Left renal cortex interstitium (tissue), 4 donors: ENCODE data around the gene L3MBTL3. TPM values are rescaled to one million over a fixed set of nuclear protein-coding genes. Genes with fewer than 3 reads are reported as not detected.
"Not testable (repeated sequence)": the region's sequence is repeated elsewhere in the genome, so short reads cannot be mapped to it uniquely, and the experiment has no call there.

ENCODE experiments used
- DNase-seq, 4 donors: peaks; one replicate each; pipeline ENCODE4 v3.0.0-alpha.2; 2013; ENCODE audit warnings: low read depth in 4 of 4, low spot score in 2 of 4, missing footprints in 1 of 4
- polyA plus RNA-seq, 4 donors: library from polyadenylated mRNA; unstranded; fragments of 120-200 nt; gene quantifications; one replicate each; pipeline ENCODE4 v1.2.1, GENCODE V29; 2013; ENCODE audit not compliant: insufficient read length in 4 of 4

L3MBTL3 gene
- polyA plus RNA-seq, 4 donors, result 14.8 to 28.8 (median 20.7) TPM

- DNase-seq, result not testable (repeated sequence)
Observed at GRCh38 chr6:130170160-130170559, 151.8 kb downstream of the L3MBTL3 start.

GRCh38 chr6:130173377-130174004, 155.1 kb downstream of the L3MBTL3 start:
- DNase-seq, result not testable (repeated sequence)

- DNase-seq, result no peak
Observed at GRCh38 chr6:130176378-130176777, 158.0 kb downstream of the L3MBTL3 start.

GRCh38 chr6:130178692-130179091, 160.3 kb downstream of the L3MBTL3 start:
- no peak for DNase-seq

GRCh38 chr6:130182466-130182865, 164.1 kb downstream of the L3MBTL3 start:
- no peak for DNase-seq

GRCh38 chr6:130183271-130184222, 165.2 kb downstream of the L3MBTL3 start:
- DNase-seq, result no peak

GRCh38 chr6:130185658-130186057, 167.3 kb downstream of the L3MBTL3 start:
- no peak for DNase-seq

- DNase-seq, result no peak
Observed at GRCh38 chr6:130187335-130188206, 169.2 kb downstream of the L3MBTL3 start.

GRCh38 chr6:130188207-130188899, 170.0 kb downstream of the L3MBTL3 start:
- no peak for DNase-seq

GRCh38 chr6:130189531-130190397, 171.4 kb downstream of the L3MBTL3 start:
- DNase-seq, result no peak

Other genes starting within 250 kb of the L3MBTL3 start
- gene TMEM244, start 157.3 kb upstream of the L3MBTL3 start, polyA plus RNA-seq, result not detected
- gene SAMD3, start 204.4 kb downstream of the L3MBTL3 start, polyA plus RNA-seq, result 1 to 10 TPM in 3 of 4 donors, under 1 TPM in 1; 0.88 to 1.8 (median 1.2) TPM